Right lobe of liver (tissue), 4 donors: ENCODE results near the gene C4BPA.

Experiments
- CTCF ChIP-seq, 4 donors: fragments of 200-600 bp in 3 of 4; fragments of 450-650 bp in 1 of 4; IDR thresholded peaks; one replicate each; pipeline versions ENCODE4 v1.5.1 to v1.8.0; 2016 to 2022; ENCODE audit warnings: antibody characterized with exemption in 4 of 4, mild to moderate bottlenecking in 2 of 4
- POLR2A ChIP-seq: fragments of 450-650 bp; IDR thresholded peaks from one replicate; pipeline ENCODE4 v1.6.1; 2017; ENCODE audit warnings: antibody characterized with exemption, mild to moderate bottlenecking
- donor health status: DM: no; HTN: no; CAD: no.
- donor health status: DM: no; HTN: no; CAD: no.
- donor health status: DM: no; HTN: yes; CAD: no.

GRCh38 chr1:207060596-207060995, 43.4 kb upstream of the C4BPA start:
- TF ChIP-seq CTCF (IDR thresholded peaks at IDR 0.05) (no peak), POLR2A (no peak)
